GM12873 (cell line): Measurements from ENCODE around the gene UNC13A.

Experiments
- CTCF ChIP-seq: IDR thresholded peaks from 2 replicates; pipeline ENCODE4 v1.5.1; 2012; ENCODE audit warnings: low read depth, mild to moderate bottlenecking, moderate library complexity, low read length, control low read depth; ENCODE audit not compliant: insufficient read depth; ENCODE audit errors: missing control alignments

Gene UNC13A

GRCh38 chr19:17695198-17695597 lies 7.0 kb upstream of the UNC13A start:
- no peak for TF ChIP-seq CTCF

GRCh38 chr19:17692566-17692965 lies 4.4 kb upstream of the UNC13A start:
- TF ChIP-seq CTCF: no peak

- no peak for TF ChIP-seq CTCF
These were observed 870 bp upstream of the UNC13A start for GRCh38 chr19:17688853-17689595.

GRCh38 chr19:17687141-17687856 lies 855 bp downstream of the UNC13A start:
- TF ChIP-seq CTCF: no peak

DNA sequence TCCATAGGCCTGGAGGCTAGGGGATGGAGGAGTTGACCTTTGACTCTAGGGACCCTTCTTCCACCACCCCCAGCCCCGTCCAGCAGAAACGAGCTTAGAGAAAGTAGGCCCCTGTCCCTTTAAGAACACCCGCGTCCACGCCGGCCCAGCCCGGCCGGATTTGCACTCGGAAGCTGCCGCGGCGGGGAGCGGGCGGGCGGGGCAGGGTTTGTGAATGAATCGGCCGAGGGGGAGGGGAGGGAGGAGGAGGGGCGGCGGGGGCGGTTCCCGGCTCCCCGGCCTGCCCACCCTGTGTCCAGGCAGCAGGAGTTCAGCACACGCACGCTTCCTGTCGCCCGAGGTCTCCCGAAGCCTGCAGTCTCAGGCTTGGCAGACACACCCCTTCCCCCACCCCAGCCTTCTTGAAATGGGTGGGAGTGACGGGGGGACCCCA lies 1.5 kb downstream of the UNC13A start:
- TF ChIP-seq CTCF: no peak

DNA sequence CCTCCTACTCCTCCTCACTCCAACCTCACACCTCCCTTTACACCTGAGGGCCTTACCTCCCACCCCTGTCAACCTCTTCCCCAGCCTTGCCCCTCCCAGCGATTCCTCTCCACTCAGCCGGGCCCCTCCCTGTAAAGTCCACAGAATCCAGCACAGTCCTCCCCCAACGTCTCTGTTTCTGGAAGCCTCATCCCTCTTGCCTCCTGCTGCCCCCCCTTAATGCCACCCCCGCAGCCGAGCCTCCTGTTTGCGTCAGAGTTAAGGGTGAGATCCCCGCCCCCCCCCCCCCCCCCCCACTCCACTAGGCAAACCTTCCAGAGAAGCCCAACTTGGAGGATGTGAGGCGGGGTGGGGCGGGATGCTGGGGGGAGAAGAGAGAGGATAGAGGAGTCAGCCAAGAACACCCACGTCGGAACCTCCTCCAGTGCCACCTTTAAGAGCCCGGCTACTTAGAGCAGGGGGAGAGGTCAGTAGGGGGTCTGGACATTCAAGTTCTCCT lies 2.1 kb downstream of the UNC13A start:
- TF ChIP-seq CTCF: no peak

GRCh38 chr19:17685451-17686022 lies 2.6 kb downstream of the UNC13A start:
- no peak for TF ChIP-seq CTCF
